Measurements from ENCODE around the gene RFTN1.

The RFTN1 gene

GRCh38 chr3:16404349-16404895, 109.1 kb downstream of the RFTN1 start:
- no peak for DNase-seq

- peak; percentile 58 for DNase-seq
Observed at GRCh38 chr3:16402451-16402850, 111.0 kb downstream of the RFTN1 start.

GRCh38 chr3:16401273-16401672, 112.2 kb downstream of the RFTN1 start:
- no peak for DNase-seq

GRCh38 chr3:16400106-16400931, 113.2 kb downstream of the RFTN1 start:
- DNase-seq: no peak

GRCh38 chr3:16399473-16399872, 114.0 kb downstream of the RFTN1 start:
- DNase-seq: peak; percentile 67

GRCh38 chr3:16398648-16399047, 114.9 kb downstream of the RFTN1 start:
- DNase-seq: no peak

GRCh38 chr3:16396202-16396601, 117.3 kb downstream of the RFTN1 start:
- no peak for DNase-seq

GRCh38 chr3:16395212-16395611, 118.3 kb downstream of the RFTN1 start:
- DNase-seq: no peak

GRCh38 chr3:16394639-16395038, 118.9 kb downstream of the RFTN1 start:
- no peak for DNase-seq

- no peak for DNase-seq
Observed at GRCh38 chr3:16392717-16393116, 120.8 kb downstream of the RFTN1 start.

GRCh38 chr3:16392065-16392464, 121.4 kb downstream of the RFTN1 start:
- DNase-seq: no peak

GRCh38 chr3:16390581-16390980, 122.9 kb downstream of the RFTN1 start:
- peak; percentile 34 for DNase-seq

- DNase-seq: peak; percentile 83
Observed at GRCh38 chr3:16388850-16389441, 124.6 kb downstream of the RFTN1 start.

GRCh38 chr3:16386561-16386960, 126.9 kb downstream of the RFTN1 start:
- no peak for DNase-seq

- no peak for DNase-seq
Observed at GRCh38 chr3:16385151-16385550, 128.3 kb downstream of the RFTN1 start.

- no peak for DNase-seq
Observed at GRCh38 chr3:16383864-16384263, 129.6 kb downstream of the RFTN1 start.

GRCh38 chr3:16382845-16383244, 130.7 kb downstream of the RFTN1 start:
- no peak for DNase-seq

GRCh38 chr3:16381426-16381825, 132.1 kb downstream of the RFTN1 start:
- no peak for DNase-seq

GRCh38 chr3:16380421-16380820, 133.1 kb downstream of the RFTN1 start:
- no peak for DNase-seq

GRCh38 chr3:16379838-16380237, 133.7 kb downstream of the RFTN1 start:
- no peak for DNase-seq

GRCh38 chr3:16378920-16379319, 134.6 kb downstream of the RFTN1 start:
- peak; percentile 28 for DNase-seq

- DNase-seq: no peak
Observed at GRCh38 chr3:16378415-16378814, 135.1 kb downstream of the RFTN1 start.

- DNase-seq: no peak
Observed at GRCh38 chr3:16377847-16378302, 135.6 kb downstream of the RFTN1 start.

- no peak for DNase-seq
Observed at GRCh38 chr3:16377196-16377595, 136.3 kb downstream of the RFTN1 start.

All from fibroblast of skin of scalp (primary cell).